ENCODE measurements around the gene FBXO8.
"Not testable (repeated sequence)": the region's sequence is repeated elsewhere in the genome, so short reads cannot be mapped to it uniquely, and the experiment has no call there.

The FBXO8 gene

GRCh38 chr4:174283507-174284471 is at the start of gene FBXO8, which contains the start of gene CEP44:
FBXO8 (minus strand) TSS chr4:174283667; CDS start chr4:174263092, 20,575 bp downstream.
CEP44 (plus strand) TSS chr4:174283911; CDS start chr4:174299122, 15,211 bp downstream.
- peak; percentile 76 to 82 for DNase-seq

GRCh38 chr4:174332741-174333493 is 49.5 kb upstream of the FBXO8 start:
- no peak for DNase-seq

GRCh38 chr4:174324725-174325124 is 41.3 kb upstream of the FBXO8 start:
- no peak for DNase-seq

- no peak for DNase-seq
Observed at GRCh38 chr4:174324236-174324635, 40.8 kb upstream of the FBXO8 start.

GRCh38 chr4:174320494-174321199 is 37.2 kb upstream of the FBXO8 start:
- no peak for DNase-seq

- DNase-seq: peak in 1 of 2 donors; percentile 52
Observed at GRCh38 chr4:174318829-174319764, 35.6 kb upstream of the FBXO8 start.

GRCh38 chr4:174317531-174317930 is 34.1 kb upstream of the FBXO8 start:
- DNase-seq: no peak

- DNase-seq: no peak
Observed at GRCh38 chr4:174316954-174317353, 33.5 kb upstream of the FBXO8 start.

GRCh38 chr4:174316546-174316945 is 33.1 kb upstream of the FBXO8 start:
- DNase-seq: no peak

- no peak for DNase-seq
Observed at GRCh38 chr4:174314770-174315169, 31.3 kb upstream of the FBXO8 start.

GRCh38 chr4:174314274-174314673 is 30.8 kb upstream of the FBXO8 start:
- DNase-seq: no peak

GRCh38 chr4:174312993-174313392 is 29.5 kb upstream of the FBXO8 start:
- DNase-seq: no peak

GRCh38 chr4:174307694-174308093 is 24.2 kb upstream of the FBXO8 start:
- no peak for DNase-seq

- DNase-seq: no peak
Observed at GRCh38 chr4:174305961-174306360, 22.5 kb upstream of the FBXO8 start.

- no peak for DNase-seq
Observed at GRCh38 chr4:174304664-174305063, 21.2 kb upstream of the FBXO8 start.

- DNase-seq: no peak
Observed at GRCh38 chr4:174303687-174304086, 20.2 kb upstream of the FBXO8 start.

- DNase-seq: not testable (repeated sequence)
Observed at GRCh38 chr4:174295142-174295541, 11.7 kb upstream of the FBXO8 start.

- not testable (repeated sequence) for DNase-seq
Observed at GRCh38 chr4:174294641-174295040, 11.2 kb upstream of the FBXO8 start.

- no peak for DNase-seq
Observed at GRCh38 chr4:174292473-174292872, 9.0 kb upstream of the FBXO8 start.

GRCh38 chr4:174286870-174287269 is 3.4 kb upstream of the FBXO8 start:
- no peak for DNase-seq

- no peak for DNase-seq
Observed at GRCh38 chr4:174284487-174284886, 1.0 kb upstream of the FBXO8 start.
